Activated naive CD8-positive, alpha-beta T cell treated with anti-CD3 and anti-CD28 coated beads, Interleukin-2, amount 50 U/mL, for 16 hours (primary cell): ENCODE results near the gene ATP2B2.

Source experiments
- DNase-seq: peaks from one replicate; pipeline ENCODE4 v3.0.0-alpha.2; 2020; ENCODE audit warnings: low read depth, low spot score

The ATP2B2 gene

GRCh38 chr3:10494180-10494579 is 11.2 kb downstream of the ATP2B2 start:
- no peak for DNase-seq

- DNase-seq, result no peak
Measured at GRCh38 chr3:10493202-10493589, 12.2 kb downstream of the ATP2B2 start.

DNA sequence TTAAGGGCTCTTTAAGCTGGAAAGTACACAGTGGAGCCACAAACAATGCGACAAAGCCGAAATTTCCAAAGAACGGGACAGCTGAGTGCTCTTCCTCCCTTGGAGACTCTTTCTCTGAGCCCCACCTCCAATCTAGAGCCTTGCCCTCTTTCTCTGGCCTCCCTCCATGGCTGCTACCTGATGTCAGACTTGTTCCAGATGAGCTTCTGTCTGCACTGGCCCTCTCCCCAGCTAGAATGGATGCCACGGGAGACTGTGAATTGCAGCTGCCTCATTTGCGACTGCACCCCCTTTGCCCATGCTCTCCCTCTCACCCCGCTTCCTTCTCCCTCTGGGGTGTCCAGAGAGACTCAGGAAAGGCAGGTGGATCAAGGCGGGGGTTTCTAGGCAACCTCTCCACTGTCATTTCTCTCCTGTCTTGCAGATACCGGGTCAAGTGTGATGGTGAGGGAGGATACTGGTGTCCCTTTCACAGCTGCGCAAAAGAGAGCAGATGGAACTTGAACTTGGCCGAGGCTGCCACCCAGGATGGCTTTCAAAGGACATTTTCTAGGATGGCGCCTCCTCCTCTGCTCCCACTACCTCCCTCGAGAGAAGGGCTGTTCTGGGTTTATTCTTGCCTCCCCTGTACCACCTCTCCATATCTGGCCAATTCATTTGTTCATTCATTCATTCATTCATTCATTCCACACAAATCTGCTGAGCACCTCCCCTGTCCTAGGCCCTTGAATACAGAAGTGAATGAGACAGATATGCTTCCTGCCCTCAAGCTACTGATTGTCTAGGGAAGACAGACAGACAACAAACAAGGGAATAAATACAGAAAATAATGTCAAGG is 12.8 kb downstream of the ATP2B2 start:
- DNase-seq, result no peak

- DNase-seq, result no peak
Measured at GRCh38 chr3:10489746-10490483, 15.5 kb downstream of the ATP2B2 start.

DNA sequence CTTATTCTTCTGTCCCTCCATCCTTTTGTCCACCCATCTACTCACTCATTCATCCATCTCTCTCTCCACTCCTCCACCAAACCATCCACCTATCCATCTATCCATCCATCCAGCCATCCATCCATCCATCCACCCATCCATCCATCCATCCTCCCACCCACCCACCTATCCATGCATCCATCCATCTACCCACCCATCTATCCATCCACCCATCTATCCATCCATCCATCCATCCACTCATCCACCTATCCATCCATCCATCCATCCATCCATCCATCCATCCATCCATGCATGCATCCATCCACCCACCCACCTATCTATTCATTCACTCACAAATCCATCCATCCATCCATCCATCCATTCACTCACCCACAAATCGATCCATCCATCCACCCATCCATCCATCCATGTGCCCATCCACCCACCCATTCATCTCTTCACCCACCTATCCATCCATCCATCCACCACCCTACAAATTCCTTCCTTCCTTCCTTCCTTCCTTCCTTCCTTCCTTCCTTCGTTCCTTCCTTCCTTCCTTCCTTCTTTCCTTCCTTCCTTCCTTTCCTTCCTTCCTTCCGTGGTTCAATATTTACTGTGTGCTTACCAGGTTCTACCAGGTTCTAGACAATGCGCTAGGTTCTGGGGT is 17.3 kb downstream of the ATP2B2 start:
- DNase-seq, result no peak

GRCh38 chr3:10485806-10486205 is 19.6 kb downstream of the ATP2B2 start:
- no peak for DNase-seq

DNA sequence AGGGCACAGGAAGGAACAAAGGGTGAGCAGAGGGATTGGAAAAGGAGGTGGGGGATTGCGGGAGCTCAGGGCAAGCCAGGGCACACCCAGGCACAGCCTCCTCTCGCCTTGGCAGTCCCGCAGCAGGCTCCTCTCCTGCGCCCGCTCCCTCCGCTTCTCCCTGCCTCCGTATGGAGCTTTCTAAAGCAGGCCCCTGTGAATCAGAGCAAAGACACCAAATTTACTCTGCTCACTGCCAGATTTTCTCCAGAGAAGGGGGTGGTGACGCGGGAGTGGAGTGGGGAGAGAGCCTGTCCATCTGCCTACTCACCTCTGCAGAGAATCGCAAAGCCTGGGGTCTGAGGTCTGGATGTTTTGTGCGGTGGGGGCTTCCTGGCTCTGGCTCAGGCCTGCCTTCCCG is 20.0 kb downstream of the ATP2B2 start:
- DNase-seq, result no peak

- DNase-seq, result no peak
Measured at GRCh38 chr3:10484709-10485108, 20.7 kb downstream of the ATP2B2 start.

DNA sequence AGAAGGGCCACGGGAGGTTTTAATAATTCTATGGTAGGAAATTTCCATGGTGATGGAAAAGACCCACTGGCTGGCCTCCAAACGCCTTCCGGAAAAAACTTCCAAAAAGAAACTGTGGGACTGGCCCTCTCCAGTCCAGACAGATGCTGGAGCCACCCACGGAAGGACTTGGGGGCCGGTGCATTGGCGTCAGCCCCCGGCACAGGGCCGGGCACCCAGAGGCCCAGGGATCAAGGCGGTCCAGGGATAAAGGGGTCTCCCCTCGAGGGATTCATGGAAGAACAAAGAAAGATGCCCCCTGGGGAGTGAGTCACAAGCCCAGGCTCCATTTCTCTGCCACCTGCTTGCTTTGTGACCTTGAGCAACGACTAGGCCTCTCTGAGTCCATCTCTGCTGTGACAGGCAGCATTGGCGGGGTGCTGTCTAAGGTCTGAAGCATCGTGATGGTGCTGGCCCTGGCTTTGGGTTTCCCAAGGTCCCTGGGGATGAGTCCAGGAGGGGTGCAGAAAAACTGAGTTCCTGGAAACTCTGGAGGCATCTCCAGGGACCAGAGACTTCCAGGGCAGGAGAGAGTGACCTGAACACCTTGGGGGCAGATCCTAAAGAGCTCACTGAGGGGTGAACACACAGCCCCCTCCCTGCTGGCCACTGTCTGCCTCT is 21.6 kb downstream of the ATP2B2 start:
- no peak for DNase-seq

- DNase-seq, result no peak
Measured at GRCh38 chr3:10483364-10483675, 22.1 kb downstream of the ATP2B2 start.

GRCh38 chr3:10482631-10483363 is 22.6 kb downstream of the ATP2B2 start:
- no peak for DNase-seq

DNA sequence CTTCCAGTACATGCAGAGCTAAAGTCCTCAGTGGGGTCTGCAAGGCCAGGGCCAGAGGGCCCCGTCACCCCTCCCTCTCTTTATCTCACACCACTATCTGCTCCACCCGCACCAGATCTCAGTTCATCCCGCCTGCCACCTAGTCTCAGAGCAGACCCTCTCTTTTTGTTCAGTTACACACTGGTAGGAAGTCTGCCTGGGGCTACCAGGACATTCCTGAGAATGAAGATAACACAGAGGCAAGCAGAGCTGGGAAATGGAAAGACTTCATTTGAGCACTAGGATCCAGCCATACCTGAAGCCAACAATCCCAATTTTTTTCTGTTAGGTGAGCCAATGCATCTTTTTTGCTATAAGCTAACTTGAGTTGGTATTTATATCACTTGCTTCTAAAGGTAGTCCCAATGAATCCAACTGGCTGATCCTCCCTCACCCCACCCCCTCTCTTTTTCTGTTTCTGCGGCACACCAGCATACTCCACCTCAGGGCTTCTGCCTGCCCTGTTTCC is 24.5 kb downstream of the ATP2B2 start:
- no peak for DNase-seq

- no peak for DNase-seq
Measured at GRCh38 chr3:10479311-10479710, 26.1 kb downstream of the ATP2B2 start.

GRCh38 chr3:10475983-10476382 is 29.4 kb downstream of the ATP2B2 start:
- no peak for DNase-seq

DNA sequence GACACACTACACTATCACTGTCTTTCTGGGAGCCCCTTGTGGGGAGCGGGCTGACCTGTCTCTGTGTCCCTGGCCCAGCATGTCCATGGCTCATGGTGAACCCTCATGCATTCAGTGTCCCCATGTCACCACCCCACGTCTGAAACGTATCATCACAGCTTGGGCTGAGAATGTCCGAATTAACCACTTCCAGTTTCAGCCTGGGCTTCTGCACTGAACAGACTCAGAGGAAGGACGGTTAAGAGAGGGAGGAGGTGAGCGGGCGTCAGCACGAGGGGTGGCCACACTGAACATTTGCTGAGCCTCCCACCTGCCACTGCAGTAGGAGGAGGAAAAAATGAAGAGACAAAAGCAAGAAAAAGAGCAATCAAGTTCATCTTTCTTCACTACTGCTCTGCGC is 30.5 kb downstream of the ATP2B2 start:
- DNase-seq, result no peak

GRCh38 chr3:10474275-10474646 is 31.1 kb downstream of the ATP2B2 start:
- DNase-seq, result no peak

- no peak for DNase-seq
Measured at GRCh38 chr3:10473581-10474274, 31.7 kb downstream of the ATP2B2 start.

- no peak for DNase-seq
Measured at GRCh38 chr3:10472877-10473440, 32.4 kb downstream of the ATP2B2 start.

GRCh38 chr3:10471054-10471688 is 34.2 kb downstream of the ATP2B2 start:
- no peak for DNase-seq
